HepG2 (cell line): Measurements from ENCODE around the gene DNPH1. TPM values are rescaled to one million over a fixed set of nuclear protein-coding genes. Genes with fewer than 3 reads are reported as not detected.
A peak's percentile ranks its signal among the peaks of the same experiment; 100 is the strongest.

Experiments
- HES4 ChIP-seq: sonication (generic); formaldehyde crosslinking; IDR thresholded peaks from 2 replicates; pipeline ENCODE4 v1.9.0; 2021; ENCODE audit warnings: mild to moderate bottlenecking, missing genetic modification reagents, borderline replicate concordance
- HNRNPLL ChIP-seq: fragments of 200-400 bp; formaldehyde crosslinking; IDR thresholded peaks from 2 replicates; pipeline ENCODE4 v1.6.1; 2017; ENCODE audit warnings: mild to moderate bottlenecking, low read depth, low read length; ENCODE audit not compliant: poor library complexity, severe bottlenecking
- HOXA3 ChIP-seq: sonication (generic); formaldehyde crosslinking; IDR thresholded peaks from 2 replicates; pipeline ENCODE4 v1.5.0; 2020; ENCODE audit warnings: missing genetic modification reagents
- MXD1 ChIP-seq: sonication (generic); formaldehyde crosslinking; IDR thresholded peaks from 2 replicates; pipeline ENCODE4 v1.4.0; 2020; ENCODE audit warnings: mild to moderate bottlenecking, missing genetic modification reagents
- NR1H2 ChIP-seq: sonication (generic); formaldehyde crosslinking; IDR thresholded peaks from 2 replicates; pipeline ENCODE4 v1.8.1; 2022; ENCODE audit warnings: low read depth, missing genetic modification reagents, borderline replicate concordance
- SNAPC4 ChIP-seq: sonication (generic); formaldehyde crosslinking; IDR thresholded peaks from 2 replicates; pipeline ENCODE4 v1.4.0; 2020; ENCODE audit warnings: mild to moderate bottlenecking, missing genetic modification reagents
- TBP ChIP-seq: sonication (generic); formaldehyde crosslinking; IDR thresholded peaks from 2 replicates; pipeline ENCODE4 v1.5.0; 2020; ENCODE audit warnings: missing genetic modification reagents
- TCF12 ChIP-seq, 2 experiments: fragments of 450-650 bp in 1 of 2; sonication (generic) in 1 of 2; formaldehyde crosslinking in 1 of 2; IDR thresholded peaks; 2 replicates each; pipeline versions ENCODE4 v1.6.1 to v1.8.0; 2017 to 2022; ENCODE audit warnings: antibody characterized with exemption in 1 of 2, mild to moderate bottlenecking in 1 of 2, missing genetic modification reagents in 1 of 2, moderate library complexity in 1 of 2
- TFDP2 ChIP-seq: sonication (generic); formaldehyde crosslinking; IDR thresholded peaks from 2 replicates; pipeline ENCODE4 v1.4.0; 2020; ENCODE audit warnings: missing genetic modification reagents
- ZC3H13 ChIP-seq: sonication (generic); formaldehyde crosslinking; IDR thresholded peaks from 2 replicates; pipeline ENCODE4 v1.8.1; 2023; ENCODE audit warnings: mild to moderate bottlenecking, missing genetic modification reagents, moderate library complexity
- ZFP37 ChIP-seq: sonication (generic); formaldehyde crosslinking; IDR thresholded peaks from 2 replicates; pipeline ENCODE4 v1.4.0; 2020; ENCODE audit warnings: missing genetic modification reagents, borderline replicate concordance
- ZNF468 ChIP-seq: sonication (generic); formaldehyde crosslinking; IDR thresholded peaks from 2 replicates; pipeline ENCODE4 v1.8.0; 2022; ENCODE audit warnings: mild to moderate bottlenecking, moderate library complexity, missing genetic modification reagents
- ZNF710 ChIP-seq: sonication (generic); formaldehyde crosslinking; IDR thresholded peaks from 2 replicates; pipeline ENCODE4 v1.5.0; 2020; ENCODE audit warnings: mild to moderate bottlenecking, missing genetic modification reagents, borderline replicate concordance
- ZNF747 ChIP-seq: sonication (generic); formaldehyde crosslinking; IDR thresholded peaks from 2 replicates; pipeline ENCODE4 v1.8.1; 2023; ENCODE audit warnings: missing genetic modification reagents, mild to moderate bottlenecking, borderline replicate concordance
- ZNF749 ChIP-seq: sonication (generic); formaldehyde crosslinking; IDR thresholded peaks from 2 replicates; pipeline ENCODE4 v1.8.0; 2022; ENCODE audit warnings: mild to moderate bottlenecking, missing genetic modification reagents, moderate library complexity, borderline replicate concordance
- ZNF775 ChIP-seq: sonication (generic); formaldehyde crosslinking; IDR thresholded peaks from 2 replicates; pipeline ENCODE4 v1.4.0; 2020; ENCODE audit warnings: missing genetic modification reagents, mild to moderate bottlenecking, moderate library complexity, borderline replicate concordance
- ZNF776 ChIP-seq: sonication (generic); formaldehyde crosslinking; IDR thresholded peaks from 2 replicates; pipeline ENCODE4 v1.4.0; 2020; ENCODE audit warnings: mild to moderate bottlenecking, missing genetic modification reagents
- ZNF777 ChIP-seq: sonication (generic); formaldehyde crosslinking; IDR thresholded peaks from 2 replicates; pipeline ENCODE4 v1.4.0; 2020; ENCODE audit warnings: missing genetic modification reagents
- ZNF790 ChIP-seq: sonication (generic); formaldehyde crosslinking; IDR thresholded peaks from 2 replicates; pipeline ENCODE4 v1.8.0; 2022; ENCODE audit warnings: missing genetic modification reagents, mild to moderate bottlenecking, borderline replicate concordance
- polyA plus RNA-seq, 8 experiments: library from polyadenylated mRNA; depleted of rRNA in 3 of 8; stranded (reverse) in 7 of 8; unstranded in 1 of 8; fragments of >200 nt; fragmentation: Illumina TruSeq in 4 of 8; extraction: Trizol in 4 of 8; gene quantifications; 2 replicates each; pipeline versions ENCODE4 v1.2.1 to v1.2.3, GENCODE V29; 2011 to 2016; ENCODE audit warnings: low read depth in 4 of 8, missing spikeins in 1 of 8, mixed read lengths in 1 of 8; ENCODE audit not compliant: insufficient read depth in 1 of 8
- total RNA-seq, 5 experiments: library from RNA; depleted of rRNA; stranded (reverse); fragments of >200 nt; fragmentation: Illumina TruSeq; extraction: Trizol; gene quantifications; 2 replicates each; pipeline ENCODE4 v1.2.3, GENCODE V29; 2016; ENCODE audit warnings: low read depth in 1 of 5

DNPH1 gene
- total and polyA plus RNA-seq, 2 of the 13 experiments (the other 11 are each of a cell fraction or from before 2014, with no cell fraction given), result 56.5 to 75.1 TPM

- 0 out of 2 replicates have a peak, but pooled peaks have one; percentile 48 for TF ChIP-seq ZNF776 (CRISPR knock-in tag)
- 0 out of 2 replicates have a peak, but pooled peaks have one; percentile 28 for TF ChIP-seq MXD1 (CRISPR knock-in tag)
- no peak for TF ChIP-seq ZNF749 (CRISPR knock-in tag)
- peak; percentile 39; the same call in 1 of the 2 replicates for TF ChIP-seq SNAPC4 (CRISPR knock-in tag)
- TF ChIP-seq ZNF468 (CRISPR knock-in tag), result no peak
- TF ChIP-seq ZC3H13 (CRISPR knock-in tag), result 0 out of 2 replicates have a peak, but pooled peaks have one; percentile 15
- 0 out of 2 replicates have a peak, but pooled peaks have one; percentile 38 for TF ChIP-seq ZNF777 (CRISPR knock-in tag)
- no peak for TF ChIP-seq HOXA3 (CRISPR knock-in tag)
- TF ChIP-seq ZNF710 (CRISPR knock-in tag), result peak; percentile 84; the same call in 1 of the 2 replicates
- no peak for TF ChIP-seq HES4 (CRISPR knock-in tag)
- TF ChIP-seq ZNF747 (CRISPR knock-in tag), result no peak
- no peak for TF ChIP-seq TCF12 (IDR thresholded peaks at IDR 0.05)
- TF ChIP-seq TCF12 (CRISPR knock-in tag; IDR thresholded peaks at IDR 0.05), result peak; percentile 85; the same call in 1 of the 2 replicates
- no peak for TF ChIP-seq HNRNPLL
- TF ChIP-seq TFDP2 (CRISPR knock-in tag), result no peak
- no peak for TF ChIP-seq ZNF775 (CRISPR knock-in tag)
- 0 out of 2 replicates have a peak, but pooled peaks have one; percentile 8 for TF ChIP-seq NR1H2
- no peak for TF ChIP-seq TBP (CRISPR knock-in tag)
- no peak; the same call in 1 of the 2 replicates for TF ChIP-seq ZFP37 (CRISPR knock-in tag)
- TF ChIP-seq ZNF790 (CRISPR knock-in tag), result no peak
Measured at GRCh38 chr6:43277306-43277642, 48.0 kb upstream of the DNPH1 start (continued).
